HL-60 (cell line): Measurements from ENCODE around the gene TRAF1.

Experiments used
- DNase-seq, 2 experiments: peaks; one replicate each; pipeline ENCODE4 v3.0.0-alpha.2; 2010 to 2020; ENCODE audit warnings: low read depth in 1 of 2, low spot score in 1 of 2
- H3K27ac ChIP-seq: fragments of 250-450 bp; sonication (Bioruptor Pico); replicated peaks from 2 replicates; pipeline ENCODE4 v1.5.1; 2020; ENCODE audit warnings: mild to moderate bottlenecking, moderate library complexity
- H3K27me3 ChIP-seq: fragments of 250-450 bp; sonication (Bioruptor Pico); 2 replicates; pipeline ENCODE4 v1.5.1; 2021; ENCODE audit warnings: mild to moderate bottlenecking, moderate library complexity; ENCODE audit not compliant: insufficient read depth, poor library complexity, severe bottlenecking
- H3K4me3 ChIP-seq: replicated peaks from 2 replicates; pipeline ENCODE4 v1.5.1; 2011; ENCODE audit warnings: mild to moderate bottlenecking, control low read depth, low read length; ENCODE audit not compliant: insufficient read depth
- CTCF ChIP-seq: IDR thresholded peaks from one replicate; pipeline ENCODE4 v1.5.1; 2011; ENCODE audit warnings: low read length, control low read depth, inconsistent platforms; ENCODE audit not compliant: insufficient read depth
- GABPA ChIP-seq: IDR thresholded peaks from 2 replicates; pipeline ENCODE4 v1.6.1; 2012; ENCODE audit warnings: low read depth
- POLR2AphosphoS5 ChIP-seq: IDR thresholded peaks from 2 replicates; pipeline ENCODE4 v1.6.1; 2012; ENCODE audit warnings: low read depth
- REST ChIP-seq: IDR thresholded peaks from 2 replicates; pipeline ENCODE4 v1.6.1; 2012; ENCODE audit warnings: low read depth; ENCODE audit not compliant: insufficient replicate concordance
- SPI1 ChIP-seq: IDR thresholded peaks from 2 replicates; pipeline ENCODE4 v1.6.1; 2012; ENCODE audit warnings: low read depth, mild to moderate bottlenecking, borderline replicate concordance

Gene TRAF1

GRCh38 chr9:120944948-120945347 is 18.4 kb upstream of the TRAF1 start:
- Histone ChIP-seq H3K27me3 (no peaks in the 10 kb centered on the region), H3K27ac (no peak overlapping the region), H3K4me3 (no peak overlapping the region)
- no peak for DNase-seq
- no peak for TF ChIP-seq GABPA
- TF ChIP-seq SPI1 = no peak
- TF ChIP-seq CTCF = no peak
- no peak for TF ChIP-seq REST
- TF ChIP-seq POLR2AphosphoS5 = no peak

DNA sequence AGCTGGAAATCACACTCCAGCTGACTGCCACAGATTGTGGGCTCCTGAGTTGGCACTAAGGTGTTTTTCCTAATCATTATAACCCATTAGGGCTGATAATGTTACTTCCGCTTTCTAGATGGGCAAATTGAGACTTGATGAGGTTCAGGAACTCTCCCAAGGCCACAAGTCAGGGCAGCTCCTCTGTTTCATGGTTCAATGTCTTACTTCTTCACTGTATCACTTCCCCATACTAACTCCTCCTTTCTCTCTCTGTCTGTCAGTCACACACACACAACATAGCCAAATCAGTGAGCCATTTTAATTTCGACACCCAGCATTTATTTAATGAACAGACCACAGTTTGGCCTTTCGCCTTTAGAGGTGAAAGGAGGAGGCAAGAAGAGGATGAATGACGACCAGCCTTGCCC is 17.8 kb upstream of the TRAF1 start:
- Histone ChIP-seq H3K27me3 (no peaks in the 10 kb centered on the region), H3K4me3 (no peak overlapping the region), H3K27ac (no peak overlapping the region)
- peak; percentile 73 to 91 for DNase-seq
- peak; percentile 87 for TF ChIP-seq SPI1
- no peak for TF ChIP-seq GABPA

GRCh38 chr9:120942186-120943001 is 15.8 kb upstream of the TRAF1 start:
- H3K27me3 ChIP-seq = no peaks in the 10 kb centered on the region
- DNase-seq = no peak
- TF ChIP-seq POLR2AphosphoS5 (no peak), REST (no peak), CTCF (no peak), SPI1 (no peak), GABPA (no peak)
- H3K4me3 ChIP-seq = no peak overlapping the region
- H3K27ac ChIP-seq = no peak overlapping the region

DNA sequence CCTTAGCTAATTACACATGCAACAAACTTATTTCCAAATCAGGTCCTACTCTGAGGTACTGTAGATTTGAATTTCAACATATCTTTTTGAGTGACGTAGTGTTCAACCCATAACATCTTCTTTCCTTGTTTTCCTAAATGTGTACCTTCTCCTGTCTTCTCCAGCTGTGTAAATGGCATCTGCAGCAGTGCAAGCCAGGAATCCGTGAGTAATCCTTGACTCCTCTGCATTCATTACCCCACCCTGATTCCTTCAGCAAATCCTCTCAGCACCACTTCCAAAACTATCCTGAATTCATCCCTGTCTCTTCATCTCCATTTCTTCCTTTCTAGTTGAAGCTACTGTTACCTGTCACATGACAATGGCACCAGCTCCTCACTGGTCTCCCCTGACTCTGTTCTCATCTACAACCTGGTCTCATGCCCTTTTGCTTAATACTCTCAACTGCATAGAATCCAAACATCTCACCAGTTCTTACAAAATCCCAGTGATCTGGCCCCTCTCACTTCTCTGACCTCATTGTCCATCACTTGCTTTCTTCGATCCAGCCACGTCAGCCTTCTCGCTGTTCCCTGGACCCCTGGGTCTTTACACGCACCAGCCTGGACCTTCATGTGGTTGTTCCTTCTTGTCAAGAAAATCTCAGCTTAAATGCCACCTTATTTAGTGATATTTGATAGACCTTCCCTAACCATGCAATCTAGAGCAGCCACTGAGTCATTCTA is 14.6 kb upstream of the TRAF1 start:
- no peak for TF ChIP-seq REST
- no peak for TF ChIP-seq POLR2AphosphoS5
- no peak for TF ChIP-seq GABPA
- no peak for TF ChIP-seq SPI1
- TF ChIP-seq CTCF = no peak
- H3K4me3 ChIP-seq = no peak overlapping the region
- no peak overlapping the region for H3K27ac ChIP-seq
- no peaks in the 10 kb centered on the region for H3K27me3 ChIP-seq
- DNase-seq = no peak
